Endodermal cell (in vitro differentiated cells): Measurements from ENCODE around the gene ZNF189. TPM values are rescaled to one million over a fixed set of nuclear protein-coding genes. Genes with fewer than 3 reads are reported as not detected.

Experiments
- DNase-seq: peaks from one replicate; pipeline ENCODE4 v3.0.0-alpha.2; 2017
- H3K27ac ChIP-seq: 2 replicates; pipeline ENCODE4 v1.5.1; 2013; ENCODE audit warnings: mild to moderate bottlenecking, low read depth, low read length, moderate library complexity
- H3K27me3 ChIP-seq: 2 replicates; pipeline ENCODE4 v1.6.1; 2013; ENCODE audit warnings: mild to moderate bottlenecking, low read length, moderate library complexity; ENCODE audit not compliant: insufficient read depth, control insufficient read depth, poor library complexity, severe bottlenecking
- H3K36me3 ChIP-seq: 2 replicates; pipeline ENCODE4 v1.7.0; 2013; ENCODE audit warnings: mild to moderate bottlenecking, low read length, moderate library complexity; ENCODE audit not compliant: control insufficient read depth, insufficient read depth
- H3K4me1 ChIP-seq: one replicate; pipeline ENCODE4 v1.7.0; 2013; ENCODE audit warnings: low read length; ENCODE audit not compliant: control insufficient read depth, insufficient read depth
- H3K4me3 ChIP-seq: 2 replicates; pipeline ENCODE4 v1.5.1; 2013; ENCODE audit warnings: mild to moderate bottlenecking, low read length, moderate library complexity
- H3K9ac ChIP-seq: 2 replicates; pipeline ENCODE4 v1.6.1; 2013; ENCODE audit warnings: mild to moderate bottlenecking, low read length, moderate library complexity; ENCODE audit not compliant: poor library complexity, severe bottlenecking; ENCODE audit errors: extremely low read depth
- H3K9me3 ChIP-seq: 2 replicates; pipeline ENCODE4 v1.6.1; 2013; ENCODE audit warnings: mild to moderate bottlenecking, low read length, moderate library complexity; ENCODE audit not compliant: control insufficient read depth
- H3K27ac Mint-ChIP-seq: 2 replicates; pipeline ENCODE4 v1.8.0; 2020; ENCODE audit warnings: mixed read lengths
- H3K27me3 Mint-ChIP-seq: 2 replicates; pipeline ENCODE4 v1.8.0; 2021; ENCODE audit warnings: mild to moderate bottlenecking, mixed read lengths; ENCODE audit not compliant: insufficient read depth
- H3K36me3 Mint-ChIP-seq: 2 replicates; pipeline ENCODE4 v1.8.0; 2020; ENCODE audit warnings: low read depth, mixed read lengths
- H3K4me1 Mint-ChIP-seq: 2 replicates; pipeline ENCODE4 v1.8.0; 2020; ENCODE audit warnings: mixed read lengths
- H3K4me3 Mint-ChIP-seq: 2 replicates; pipeline ENCODE4 v1.8.0; 2020; ENCODE audit warnings: mild to moderate bottlenecking, moderate library complexity, mixed read lengths
- H3K9me3 Mint-ChIP-seq: 2 replicates; pipeline ENCODE4 v1.8.0; 2020; ENCODE audit warnings: mild to moderate bottlenecking, mixed read lengths
- CTCF ChIP-seq: fragments of 200-600 bp; sonication (generic); conservative IDR thresholded peaks from 2 replicates; pipeline ENCODE4 v1.5.0; 2021; ENCODE audit warnings: antibody characterized with exemption, mild to moderate bottlenecking
- WGBS, 2 experiments: methylation state at CpG; one replicate each; pipeline versions ENCODE4 v1.1.5 to v1.1.7; 2013; ENCODE audit warnings: missing lambda C conversion rate in 2 of 2, mixed read lengths in 1 of 2; ENCODE audit not compliant: insufficient coverage in 1 of 2, insufficient read length in 1 of 2; 5-methylcytosine and 5-hydroxymethylcytosine counted together
- total RNA-seq, 2 donors: library from RNA; stranded (reverse); fragmentation: NEBNext Ultra II Directional in 1 of 2; extraction: Animal tissue kit (Norgen Biotek cat#: 25700) in 1 of 2; gene quantifications; 2 replicates in 1 of 2; 3 replicates in 1 of 2; pipeline ENCODE4 v1.2.1, GENCODE V29; 2021

ZNF189 gene
- total RNA-seq, 2 donors from 2014 or later, result 16.0 to 20.5 TPM

- Histone ChIP-seq H3K4me1 (no peaks in the 10 kb centered on the region), H3K27me3 (no peaks in the 10 kb centered on the region), H3K36me3 (no peaks in the 10 kb centered on the region), H3K27ac (no peak overlapping the region), H3K9me3 (no peaks in the 10 kb centered on the region), H3K9ac (no peak overlapping the region), H3K4me3 (no peak overlapping the region)
- H3K27ac Mint-ChIP-seq, result no peak overlapping the region
- H3K36me3 Mint-ChIP-seq, result no peaks in the 10 kb centered on the region
- H3K27me3 Mint-ChIP-seq, result peaks cover 9% of the 10 kb centered on the region
- H3K4me3 Mint-ChIP-seq, result no peak overlapping the region
- no peak for DNase-seq
- TF ChIP-seq CTCF, result no peak
- 91 to 100% methylated on average over 1 to 3 of the region's 3 CpGs for WGBS, 2 experiments
- H3K9me3 Mint-ChIP-seq, result no peaks in the 10 kb centered on the region
- no peaks in the 10 kb centered on the region for H3K4me1 Mint-ChIP-seq
Observed at GRCh38 chr9:101433229-101433628, 34.6 kb downstream of the ZNF189 start.

GRCh38 chr9:101434998-101435397 lies 36.3 kb downstream of the ZNF189 start:
- H3K4me1 Mint-ChIP-seq, result no peaks in the 10 kb centered on the region
- H3K27ac Mint-ChIP-seq, result no peak overlapping the region
- no peak for DNase-seq
- no peaks in the 10 kb centered on the region for H3K36me3 ChIP-seq
- peaks cover 5% of the 10 kb centered on the region for H3K27me3 Mint-ChIP-seq
- H3K4me1 ChIP-seq, result no peaks in the 10 kb centered on the region
- TF ChIP-seq CTCF, result no peak
- no peaks in the 10 kb centered on the region for H3K27me3 ChIP-seq
- no peak overlapping the region for H3K4me3 ChIP-seq
- no peaks in the 10 kb centered on the region for H3K9me3 ChIP-seq
- H3K9ac ChIP-seq, result no peak overlapping the region
- no peaks in the 10 kb centered on the region for H3K36me3 Mint-ChIP-seq
- WGBS, 2 experiments, result 92 to 94% methylated on average over 3 of the region's 3 CpGs
- no peak overlapping the region for H3K27ac ChIP-seq
- no peak overlapping the region for H3K4me3 Mint-ChIP-seq
- no peaks in the 10 kb centered on the region for H3K9me3 Mint-ChIP-seq

- no peaks in the 10 kb centered on the region for H3K9me3 Mint-ChIP-seq
Observed at GRCh38 chr9:101435601-101436079, 37.0 kb downstream of the ZNF189 start, which contains the start of gene ALDOB. ALDOB (minus strand) TSS chr9:101435774; CDS start chr9:101430887, 4,887 bp downstream.

More at GRCh38 chr9:101435601-101436079, 37.0 kb downstream of the ZNF189 start, which contains the start of gene ALDOB:
- Histone ChIP-seq H3K27ac (no peak within 1 kb of the TSS), H3K36me3 (no peaks in the 10 kb centered on the region), H3K4me3 (no peak within 1 kb of the TSS), H3K9ac (no peak within 1 kb of the TSS), H3K27me3 (no peaks in the 10 kb centered on the region), H3K9me3 (no peaks in the 10 kb centered on the region), H3K4me1 (no peaks in the 10 kb centered on the region)
- no peak for DNase-seq
- peaks cover under 1% of the 10 kb centered on the region for H3K27me3 Mint-ChIP-seq
- H3K4me1 Mint-ChIP-seq, result no peaks in the 10 kb centered on the region
- WGBS, 2 experiments, result 80 to 90% methylated on average over 1 to 2 of the region's 2 CpGs
- TF ChIP-seq CTCF, result no peak
- H3K27ac Mint-ChIP-seq, result no peak within 1 kb of the TSS
- H3K36me3 Mint-ChIP-seq, result no peaks in the 10 kb centered on the region
- H3K4me3 Mint-ChIP-seq, result no peak within 1 kb of the TSS
